HEK293 (cell line): ENCODE measurements around the gene CUL3.

Experiments used
- CTCF ChIA-PET: fragments of 350-600 bp; formaldehyde crosslinking; extraction: SDS; loops from one replicate; lab custom pipeline; 2021; ENCODE audit warnings: antibody characterized with exemption; lab: Yijun Ruan, JAX
- POLR2A ChIA-PET: fragments of 300-600 bp; formaldehyde crosslinking; extraction: SDS; loops from one replicate; lab custom pipeline; 2020; ENCODE audit warnings: antibody characterized with exemption, inconsistent platforms; lab: Yijun Ruan, JAX
- H3K27ac ChIP-seq: fragments of 200-500 bp; sonication (Bioruptor generic); 2 replicates; pipeline ENCODE4 v1.5.1; 2014; ENCODE audit warnings: low read depth, low read length, control low read depth, inconsistent platforms; ENCODE audit errors: extremely low read depth
- H3K36me3 ChIP-seq, 2 experiments: fragments of 200-500 bp in 1 of 2; sonication (Bioruptor generic) in 1 of 2; 1 replicate in 1 of 2; 2 replicates in 1 of 2; pipeline ENCODE4 v1.5.1; 2014 to 2017; ENCODE audit warnings: inconsistent platforms in 2 of 2, low read length in 2 of 2; ENCODE audit not compliant: control insufficient read depth in 2 of 2, insufficient read depth in 1 of 2
- H3K4me1 ChIP-seq: fragments of 200-500 bp; sonication (Bioruptor generic); 2 replicates; pipeline ENCODE4 v1.5.1; 2014; ENCODE audit warnings: mild to moderate bottlenecking, low read length, inconsistent platforms; ENCODE audit not compliant: control insufficient read depth, insufficient read depth
- H3K4me3 ChIP-seq: 2 replicates; pipeline ENCODE4 v1.5.1; 2011; ENCODE audit warnings: low read depth, mild to moderate bottlenecking, control low read depth, low read length, moderate library complexity
- H3K9me3 ChIP-seq: fragments of 200-500 bp; sonication (Bioruptor generic); 2 replicates; pipeline ENCODE4 v1.5.1; 2014; ENCODE audit warnings: low read depth, low read length, inconsistent platforms; ENCODE audit not compliant: control insufficient read depth, insufficient read depth
- EGR2 ChIP-seq: fragments of 450-650 bp; formaldehyde crosslinking; IDR thresholded peaks from 2 replicates; pipeline ENCODE4 v1.5.1; 2016; ENCODE audit warnings: low read depth, missing biosample characterization, missing genetic modification characterization
- HOXA7 ChIP-seq: sonication (generic); formaldehyde crosslinking; IDR thresholded peaks from 2 replicates; pipeline ENCODE4 v1.8.1; 2022; ENCODE audit warnings: missing genetic modification reagents, borderline replicate concordance
- KLF9 ChIP-seq: fragments of 450-650 bp; formaldehyde crosslinking; IDR thresholded peaks from 2 replicates; pipeline ENCODE4 v1.5.1; 2016; ENCODE audit warnings: missing biosample characterization, missing genetic modification characterization, low read depth
- OSR2 ChIP-seq: fragments of 450-650 bp; formaldehyde crosslinking; IDR thresholded peaks from 2 replicates; pipeline ENCODE4 v1.5.1; 2016; ENCODE audit warnings: missing biosample characterization, missing genetic modification characterization
- PRDM6 ChIP-seq: fragments of 450-650 bp; formaldehyde crosslinking; IDR thresholded peaks from 2 replicates; pipeline ENCODE4 v1.5.1; 2017; ENCODE audit warnings: missing biosample characterization, missing genetic modification characterization
- REST ChIP-seq: fragments of 450-650 bp; formaldehyde crosslinking; IDR thresholded peaks from 2 replicates; pipeline ENCODE4 v1.5.1; 2016; ENCODE audit warnings: missing biosample characterization, missing genetic modification characterization
- SP3 ChIP-seq: fragments of 450-650 bp; formaldehyde crosslinking; IDR thresholded peaks from 2 replicates; pipeline ENCODE4 v1.5.1; 2016; ENCODE audit warnings: missing biosample characterization, missing genetic modification characterization
- ZBTB17 ChIP-seq: fragments of 450-650 bp; formaldehyde crosslinking; IDR thresholded peaks from 2 replicates; pipeline ENCODE4 v1.5.1; 2016; ENCODE audit warnings: missing biosample characterization, missing genetic modification characterization
- ZBTB21 ChIP-seq: fragments of 450-650 bp; formaldehyde crosslinking; IDR thresholded peaks from 2 replicates; pipeline ENCODE4 v1.5.1; 2017; ENCODE audit warnings: missing biosample characterization, missing genetic modification characterization
- ZBTB48 ChIP-seq: fragments of 450-650 bp; formaldehyde crosslinking; IDR thresholded peaks from 2 replicates; pipeline ENCODE4 v1.5.1; 2016; ENCODE audit warnings: missing biosample characterization, missing genetic modification characterization
- ZFP69B ChIP-seq: fragments of 450-650 bp; formaldehyde crosslinking; IDR thresholded peaks from 2 replicates; pipeline ENCODE4 v1.5.1; 2016; ENCODE audit warnings: missing biosample characterization, missing genetic modification characterization
- ZNF132 ChIP-seq: fragments of 450-650 bp; formaldehyde crosslinking; IDR thresholded peaks from 2 replicates; pipeline ENCODE4 v1.5.1; 2017; ENCODE audit warnings: missing biosample characterization, missing genetic modification characterization, borderline replicate concordance
- ZNF184 ChIP-seq: fragments of 450-650 bp; IDR thresholded peaks from 2 replicates; pipeline ENCODE4 v1.5.1; 2018; ENCODE audit warnings: missing biosample characterization, mild to moderate bottlenecking, missing genetic modification characterization
- ZNF2 ChIP-seq: fragments of 450-650 bp; formaldehyde crosslinking; IDR thresholded peaks from 2 replicates; pipeline ENCODE4 v1.5.1; 2016; ENCODE audit warnings: missing biosample characterization, missing genetic modification characterization
- ZNF23 ChIP-seq: fragments of 450-650 bp; formaldehyde crosslinking; IDR thresholded peaks from 2 replicates; pipeline ENCODE4 v1.5.1; 2016; ENCODE audit warnings: missing biosample characterization, missing genetic modification characterization, borderline replicate concordance
- ZNF302 ChIP-seq: fragments of 450-650 bp; formaldehyde crosslinking; IDR thresholded peaks from 2 replicates; pipeline ENCODE4 v1.5.1; 2016; ENCODE audit warnings: missing biosample characterization, missing genetic modification characterization, low read depth
- ZNF37A ChIP-seq: fragments of 450-650 bp; IDR thresholded peaks from 2 replicates; pipeline ENCODE4 v1.5.1; 2018; ENCODE audit warnings: missing biosample characterization, missing genetic modification characterization
- ZNF501 ChIP-seq: fragments of 450-650 bp; formaldehyde crosslinking; IDR thresholded peaks from 2 replicates; pipeline ENCODE4 v1.5.1; 2016; ENCODE audit warnings: missing biosample characterization, missing genetic modification characterization
- ZNF529 ChIP-seq: fragments of 450-650 bp; formaldehyde crosslinking; IDR thresholded peaks from 2 replicates; pipeline ENCODE4 v1.5.1; 2017; ENCODE audit warnings: missing genetic modification characterization, missing biosample characterization; ENCODE audit not compliant: insufficient replicate concordance
- ZNF530 ChIP-seq: fragments of 450-650 bp; formaldehyde crosslinking; IDR thresholded peaks from 2 replicates; pipeline ENCODE4 v1.5.1; 2016; ENCODE audit warnings: low read depth, missing biosample characterization, missing genetic modification characterization
- ZNF549 ChIP-seq: fragments of 450-650 bp; IDR thresholded peaks from 2 replicates; pipeline ENCODE4 v1.5.1; 2018; ENCODE audit warnings: missing biosample characterization, missing genetic modification characterization, mild to moderate bottlenecking, inconsistent platforms, moderate library complexity
- ZNF792 ChIP-seq: fragments of 450-650 bp; formaldehyde crosslinking; IDR thresholded peaks from 2 replicates; pipeline ENCODE4 v1.5.1; 2016; ENCODE audit warnings: missing biosample characterization, missing genetic modification characterization
- TF ChIP-seq, protein P1 (sequence below): fragments of 450-650 bp; formaldehyde crosslinking; conservative IDR thresholded peaks from 2 replicates; pipeline ENCODE4 v1.5.1; 2016; ENCODE audit warnings: low read depth, missing biosample characterization, missing genetic modification characterization
- TF ChIP-seq, protein P2 (sequence below): fragments of 450-650 bp; formaldehyde crosslinking; IDR thresholded peaks from 2 replicates; pipeline ENCODE4 v1.5.1; 2016; ENCODE audit warnings: missing biosample characterization, missing genetic modification characterization
- TF ChIP-seq, protein P3 (sequence below): fragments of 450-650 bp; formaldehyde crosslinking; IDR thresholded peaks from 2 replicates; pipeline ENCODE4 v1.5.1; 2016; ENCODE audit warnings: missing biosample characterization, missing genetic modification characterization

CUL3 gene

DNA sequence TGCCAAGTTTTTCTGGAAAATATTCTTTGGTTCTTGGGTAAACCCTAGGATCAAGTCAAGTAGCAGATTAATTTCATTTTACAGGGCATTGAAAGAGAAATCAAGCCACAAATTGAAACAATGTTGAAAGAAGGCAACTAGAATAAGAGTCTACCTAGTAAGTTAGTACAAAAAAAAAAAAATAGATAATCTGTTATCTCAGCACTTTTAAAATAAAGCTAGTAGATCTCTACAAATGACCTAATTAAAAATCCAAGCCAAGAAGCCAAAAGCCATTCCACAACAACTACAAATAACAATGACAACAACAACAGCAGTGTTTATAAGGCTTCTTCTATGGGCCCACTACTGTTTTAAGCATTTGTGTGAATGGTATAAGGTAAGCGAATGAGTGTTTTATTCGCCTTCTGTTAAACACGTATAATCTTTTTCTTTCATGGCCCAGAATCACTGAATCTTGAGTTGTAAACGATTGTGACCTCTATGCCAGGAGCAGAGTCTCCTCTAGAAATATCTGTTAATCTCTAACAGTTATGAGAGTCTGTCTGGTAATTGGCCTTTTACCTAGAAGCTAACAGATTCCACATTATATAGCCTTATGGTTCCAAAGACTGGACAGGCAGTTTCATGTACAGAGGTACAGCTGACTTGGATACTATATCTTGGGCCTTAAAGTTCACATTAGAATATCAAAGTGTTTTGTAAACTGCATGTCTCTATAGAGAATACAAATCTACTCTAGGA, 28.6 kb upstream of the CUL3 start:
- no peaks in the 10 kb centered on the region for H3K9me3 ChIP-seq
- H3K4me1 ChIP-seq, result no peaks in the 10 kb centered on the region
- TF ChIP-seq ZNF23 (tag by site-specific recombination) (no peak), ZNF501 (tag by site-specific recombination) (no peak), REST (tag by site-specific recombination) (no peak), ZNF2 (no peak), HOXA7 (no peak), OSR2 (no peak), EGR2 (tag by site-specific recombination) (no peak), ZNF792 (tag by site-specific recombination) (no peak), ZNF529 (tag by site-specific recombination) (no peak), SP3 (tag by site-specific recombination) (no peak), ZNF132 (no peak), ZFP69B (tag by site-specific recombination) (no peak), ZNF302 (no peak), ZBTB21 (tag by site-specific recombination) (no peak), ZBTB48 (tag by site-specific recombination) (no peak)
- TF ChIP-seq, protein P1, sequence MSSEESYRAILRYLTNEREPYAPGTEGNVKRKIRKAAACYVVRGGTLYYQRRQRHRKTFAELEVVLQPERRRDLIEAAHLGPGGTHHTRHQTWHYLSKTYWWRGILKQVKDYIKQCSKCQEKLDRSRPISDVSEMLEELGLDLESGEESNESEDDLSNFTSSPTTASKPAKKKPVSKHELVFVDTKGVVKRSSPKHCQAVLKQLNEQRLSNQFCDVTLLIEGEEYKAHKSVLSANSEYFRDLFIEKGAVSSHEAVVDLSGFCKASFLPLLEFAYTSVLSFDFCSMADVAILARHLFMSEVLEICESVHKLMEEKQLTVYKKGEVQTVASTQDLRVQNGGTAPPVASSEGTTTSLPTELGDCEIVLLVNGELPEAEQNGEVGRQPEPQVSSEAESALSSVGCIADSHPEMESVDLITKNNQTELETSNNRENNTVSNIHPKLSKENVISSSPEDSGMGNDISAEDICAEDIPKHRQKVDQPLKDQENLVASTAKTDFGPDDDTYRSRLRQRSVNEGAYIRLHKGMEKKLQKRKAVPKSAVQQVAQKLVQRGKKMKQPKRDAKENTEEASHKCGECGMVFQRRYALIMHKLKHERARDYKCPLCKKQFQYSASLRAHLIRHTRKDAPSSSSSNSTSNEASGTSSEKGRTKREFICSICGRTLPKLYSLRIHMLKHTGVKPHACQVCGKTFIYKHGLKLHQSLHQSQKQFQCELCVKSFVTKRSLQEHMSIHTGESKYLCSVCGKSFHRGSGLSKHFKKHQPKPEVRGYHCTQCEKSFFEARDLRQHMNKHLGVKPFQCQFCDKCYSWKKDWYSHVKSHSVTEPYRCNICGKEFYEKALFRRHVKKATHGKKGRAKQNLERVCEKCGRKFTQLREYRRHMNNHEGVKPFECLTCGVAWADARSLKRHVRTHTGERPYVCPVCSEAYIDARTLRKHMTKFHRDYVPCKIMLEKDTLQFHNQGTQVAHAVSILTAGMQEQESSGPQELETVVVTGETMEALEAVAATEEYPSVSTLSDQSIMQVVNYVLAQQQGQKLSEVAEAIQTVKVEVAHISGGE (tag by site-specific recombination), result no peak
- TF ChIP-seq, protein P2, sequence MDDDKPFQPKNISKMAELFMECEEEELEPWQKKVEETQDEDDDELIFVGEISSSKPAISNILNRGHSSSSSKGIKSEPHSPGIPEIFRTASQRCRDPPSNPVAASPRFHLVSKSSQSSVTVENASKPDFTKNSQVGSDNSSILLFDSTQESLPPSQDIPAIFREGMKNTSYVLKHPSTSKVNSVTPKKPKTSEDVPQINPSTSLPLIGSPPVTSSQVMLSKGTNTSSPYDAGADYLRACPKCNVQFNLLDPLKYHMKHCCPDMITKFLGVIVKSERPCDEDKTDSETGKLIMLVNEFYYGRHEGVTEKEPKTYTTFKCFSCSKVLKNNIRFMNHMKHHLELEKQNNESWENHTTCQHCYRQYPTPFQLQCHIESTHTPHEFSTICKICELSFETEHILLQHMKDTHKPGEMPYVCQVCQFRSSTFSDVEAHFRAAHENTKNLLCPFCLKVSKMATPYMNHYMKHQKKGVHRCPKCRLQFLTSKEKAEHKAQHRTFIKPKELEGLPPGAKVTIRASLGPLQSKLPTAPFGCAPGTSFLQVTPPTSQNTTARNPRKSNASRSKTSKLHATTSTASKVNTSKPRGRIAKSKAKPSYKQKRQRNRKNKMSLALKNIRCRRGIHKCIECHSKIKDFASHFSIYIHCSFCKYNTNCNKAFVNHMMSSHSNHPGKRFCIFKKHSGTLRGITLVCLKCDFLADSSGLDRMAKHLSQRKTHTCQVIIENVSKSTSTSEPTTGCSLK, result no peak
- no peak overlapping the region for H3K27ac ChIP-seq
- no peaks in the 10 kb centered on the region for H3K36me3 ChIP-seq
- POLR2A ChIA-PET, result no interaction called here
- CTCF ChIA-PET, result no interaction called here
- H3K4me3 ChIP-seq, result no peak overlapping the region

DNA sequence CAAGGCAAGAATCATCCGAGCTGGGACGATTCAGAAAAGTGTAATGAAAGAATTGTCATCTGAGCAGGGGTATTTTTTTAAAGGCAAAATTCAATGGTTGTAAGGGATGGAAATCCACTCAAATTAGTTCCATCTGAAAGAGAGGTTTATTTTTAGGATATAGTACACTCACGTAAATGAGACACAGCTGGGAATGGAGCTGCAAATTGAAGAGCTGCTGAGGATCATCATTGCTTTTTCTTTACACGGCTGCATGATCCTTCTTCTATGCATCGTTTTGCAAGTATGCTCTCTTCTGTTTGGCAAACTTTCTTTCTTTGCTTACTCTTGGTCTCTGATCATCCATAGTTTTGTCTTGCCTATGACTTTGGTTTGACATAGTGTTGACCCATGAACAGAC, 27.4 kb upstream of the CUL3 start:
- H3K9me3 ChIP-seq, result no peaks in the 10 kb centered on the region
- H3K27ac ChIP-seq, result no peak overlapping the region
- POLR2A ChIA-PET, result no interaction called here
- CTCF ChIA-PET, result interaction anchor here (1.1 kb wide), 1 partner anchor 164 kb away, joined by 3 read pairs; no protein-coding TSS in a partner anchor
- H3K4me3 ChIP-seq, result no peak overlapping the region
- H3K4me1 ChIP-seq, result no peaks in the 10 kb centered on the region
- H3K36me3 ChIP-seq, result no peaks in the 10 kb centered on the region
- no peak for TF ChIP-seq ZNF549
- no peak for TF ChIP-seq ZNF530 (tag by site-specific recombination)
- no peak for TF ChIP-seq ZNF37A
- no peak for TF ChIP-seq ZNF529 (tag by site-specific recombination)
- TF ChIP-seq KLF9, result no peak
- no peak for TF ChIP-seq ZBTB17
- no peak for TF ChIP-seq ZNF184
- no peak for TF ChIP-seq PRDM6 (tag by site-specific recombination)
- TF ChIP-seq, protein P3, sequence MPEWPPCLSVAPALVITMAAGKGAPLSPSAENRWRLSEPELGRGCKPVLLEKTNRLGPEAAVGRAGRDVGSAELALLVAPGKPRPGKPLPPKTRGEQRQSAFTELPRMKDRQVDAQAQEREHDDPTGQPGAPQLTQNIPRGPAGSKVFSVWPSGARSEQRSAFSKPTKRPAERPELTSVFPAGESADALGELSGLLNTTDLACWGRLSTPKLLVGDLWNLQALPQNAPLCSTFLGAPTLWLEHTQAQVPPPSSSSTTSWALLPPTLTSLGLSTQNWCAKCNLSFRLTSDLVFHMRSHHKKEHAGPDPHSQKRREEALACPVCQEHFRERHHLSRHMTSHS, result no peak
